ENCODE measurements around the gene FRY. TPM values are rescaled to one million over a fixed set of nuclear protein-coding genes. Genes with fewer than 3 reads are reported as not detected.

Gene FRY
- total RNA-seq, 1 experiment from 2014 or later = 5.3 TPM

- ChIA-PET POLR2A (no interaction called here), CTCF (interaction anchor here (0.8 to 2.6 kb wide), 5 partner anchors 9 to 345 kb away, joined by 3 to 9 read pairs (median 6); no protein-coding TSS in a partner anchor)
- Mint-ChIP-seq H3K27me3 (ENCODE audit: low read depth) (no peaks in the 10 kb centered on the region), H3K9me3 (no peaks in the 10 kb centered on the region), H3K4me3 (no peak overlapping the region), H3K27ac (no peak overlapping the region), H3K36me3 (no peaks in the 10 kb centered on the region), H3K4me1 (no peaks in the 10 kb centered on the region)
- TF ChIP-seq ZNF425 (CRISPR knock-in tag; conservative IDR thresholded peaks at IDR 0.05) (no peak), RELA (CRISPR knock-in tag; IDR thresholded peaks at IDR 0.05; ENCODE audit: borderline replicate concordance) (no peak), HMGA2 (CRISPR knock-in tag; IDR thresholded peaks at IDR 0.05) (no peak), FOXJ3 (CRISPR knock-in tag; IDR thresholded peaks at IDR 0.05; ENCODE audit: borderline replicate concordance) (no peak), USF1 (CRISPR knock-in tag; IDR thresholded peaks at IDR 0.05) (no peak), ZNF396 (CRISPR knock-in tag; IDR thresholded peaks at IDR 0.05; ENCODE audit: borderline replicate concordance) (no peak), NFYB (CRISPR knock-in tag; conservative IDR thresholded peaks at IDR 0.05; ENCODE audit: low read depth) (no peak), JUN (CRISPR knock-in tag; IDR thresholded peaks at IDR 0.05) (no peak), RORB (CRISPR knock-in tag; IDR thresholded peaks at IDR 0.05) (no peak), AFF4 (CRISPR knock-in tag; IDR thresholded peaks at IDR 0.05; ENCODE audit: borderline replicate concordance) (no peak), ATF6 (CRISPR knock-in tag; IDR thresholded peaks at IDR 0.05) (no peak), PREB (CRISPR knock-in tag; IDR thresholded peaks at IDR 0.05; ENCODE audit: borderline replicate concordance) (no peak), GRHL2 (CRISPR knock-in tag; IDR thresholded peaks at IDR 0.05; ENCODE audit: insufficient replicate concordance, severe bottlenecking) (no peak), STAT6 (CRISPR knock-in tag; conservative IDR thresholded peaks at IDR 0.05; ENCODE audit: low read depth) (no peak), IRF1 (CRISPR knock-in tag; IDR thresholded peaks at IDR 0.05) (no peak), ZNF416 (CRISPR knock-in tag; IDR thresholded peaks at IDR 0.05) (no peak), OVOL2 (CRISPR knock-in tag; IDR thresholded peaks at IDR 0.05; ENCODE audit: borderline replicate concordance) (no peak), ZNF281 (CRISPR knock-in tag; IDR thresholded peaks at IDR 0.05) (no peak), NR1H2 (CRISPR knock-in tag; IDR thresholded peaks at IDR 0.05) (no peak), CBFB (CRISPR knock-in tag; IDR thresholded peaks at IDR 0.05; ENCODE audit: low read depth) (no peak)
- DNase-seq (ENCODE audit: low spot score) (no peak), ATAC-seq (no peak)
These were observed 223.5 kb downstream of the FRY start for GRCh38 chr13:32254916-32255723.

All from WTC11 (cell line).